ENCODE measurements around the gene ADTRP. TPM values are rescaled to one million over a fixed set of nuclear protein-coding genes. Genes with fewer than 3 reads are reported as not detected.

Gene ADTRP
- total and polyA plus RNA-seq, 9 donors = 0.12 to 0.80 (median 0.34) TPM; not detected in 5

DNA sequence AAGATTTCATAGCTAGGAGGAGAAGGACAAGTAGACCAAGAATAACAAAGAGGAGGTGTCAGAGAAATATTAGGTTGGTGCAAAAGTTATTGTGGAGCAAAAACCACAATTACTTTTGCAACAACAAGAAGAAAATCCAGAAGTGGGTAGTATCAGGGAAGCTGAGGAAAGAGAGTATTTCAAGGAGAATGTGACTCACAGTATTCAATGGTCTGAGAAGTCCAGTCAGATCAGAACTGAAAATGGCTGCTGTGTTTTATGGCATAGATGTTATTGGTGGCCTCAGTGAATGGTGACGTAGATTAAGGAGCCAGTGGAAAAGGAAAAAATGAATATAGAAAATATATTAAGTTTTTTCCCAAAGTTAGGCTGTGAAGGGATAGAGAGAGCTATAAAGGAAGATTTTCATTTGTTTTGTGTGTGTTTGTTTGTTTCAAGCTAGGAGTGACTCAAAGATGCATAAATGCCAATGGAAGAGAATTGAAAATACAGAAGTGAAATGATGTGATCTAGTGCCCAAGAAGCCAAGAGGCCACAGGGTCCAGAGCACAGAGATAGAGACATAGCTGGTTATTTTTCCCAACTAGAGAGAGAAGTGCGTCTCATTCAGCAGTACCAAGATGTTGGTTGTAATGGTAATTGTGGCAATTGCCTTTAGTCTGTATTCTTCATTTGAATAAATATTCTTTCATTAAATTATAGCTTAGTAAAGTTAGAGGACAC, 112.8 kb downstream of the ADTRP start:
- intact Hi-C loops (cut with DNase I) = no loop called here
- Histone ChIP-seq H3K4me3 (no peak overlapping the region), H3K36me3 (no peaks in the 10 kb centered on the region), H3K4me1 (ENCODE audit: insufficient read depth) (no peaks in the 10 kb centered on the region), H3K27me3 (no peaks in the 10 kb centered on the region), H3K27ac (no peak overlapping the region), H3K9me3 (no peaks in the 10 kb centered on the region)
- 76 to 93% (median 86%) methylated on average over 2 of the region's 2 CpGs for WGBS, 3 donors
- TF ChIP-seq POLR2A (IDR thresholded peaks at IDR 0.05) (no peak), EP300 (IDR thresholded peaks at IDR 0.05) (no peak)
- TF ChIP-seq, protein P1, sequence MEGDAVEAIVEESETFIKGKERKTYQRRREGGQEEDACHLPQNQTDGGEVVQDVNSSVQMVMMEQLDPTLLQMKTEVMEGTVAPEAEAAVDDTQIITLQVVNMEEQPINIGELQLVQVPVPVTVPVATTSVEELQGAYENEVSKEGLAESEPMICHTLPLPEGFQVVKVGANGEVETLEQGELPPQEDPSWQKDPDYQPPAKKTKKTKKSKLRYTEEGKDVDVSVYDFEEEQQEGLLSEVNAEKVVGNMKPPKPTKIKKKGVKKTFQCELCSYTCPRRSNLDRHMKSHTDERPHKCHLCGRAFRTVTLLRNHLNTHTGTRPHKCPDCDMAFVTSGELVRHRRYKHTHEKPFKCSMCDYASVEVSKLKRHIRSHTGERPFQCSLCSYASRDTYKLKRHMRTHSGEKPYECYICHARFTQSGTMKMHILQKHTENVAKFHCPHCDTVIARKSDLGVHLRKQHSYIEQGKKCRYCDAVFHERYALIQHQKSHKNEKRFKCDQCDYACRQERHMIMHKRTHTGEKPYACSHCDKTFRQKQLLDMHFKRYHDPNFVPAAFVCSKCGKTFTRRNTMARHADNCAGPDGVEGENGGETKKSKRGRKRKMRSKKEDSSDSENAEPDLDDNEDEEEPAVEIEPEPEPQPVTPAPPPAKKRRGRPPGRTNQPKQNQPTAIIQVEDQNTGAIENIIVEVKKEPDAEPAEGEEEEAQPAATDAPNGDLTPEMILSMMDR (IDR thresholded peaks at IDR 0.05) = no peak
- no peak for DNase-seq

Small RNA genes lying within 50 kb of the gene (small RNA-seq; reads per million reads assigned to genes)
- not detected for gene RF00272

Other genes starting within 250 kb of the ADTRP start
- gene TMEM170B, start 241.1 kb downstream of the ADTRP start, total RNA-seq = 1 to 10 TPM; 2.4 to 5.9 (median 5.3) TPM
- 1 to 10 TPM; 2.1 to 3.6 TPM for gene TMEM170B, start 241.1 kb downstream of the ADTRP start, polyA plus RNA-seq
- gene HIVEP1, start 233.5 kb upstream of the ADTRP start, total RNA-seq = 10 to 100 TPM; 19.3 to 45.0 (median 29.2) TPM
- gene HIVEP1, start 233.5 kb upstream of the ADTRP start, polyA plus RNA-seq = 10 to 100 TPM; 11.9 to 12.3 TPM

Measured in ovary (tissue), 9 donors.